ENCODE results near the gene DACT3. TPM values are rescaled to one million over a fixed set of nuclear protein-coding genes. Genes with fewer than 3 reads are reported as not detected.

DACT3 gene
- total and polyA plus RNA-seq, 2 experiments from 2014 or later = 0.78 to 2.6 TPM

GRCh38 chr19:46600384-46601317 lies 60.3 kb downstream of the DACT3 start (continued):
- TF ChIP-seq REST (IDR thresholded peaks at IDR 0.05; ENCODE audit: unreplicated experiment) (no peak), ZNF114 (CRISPR knock-in tag; IDR thresholded peaks at IDR 0.05) (peak; percentile 99)

DNA sequence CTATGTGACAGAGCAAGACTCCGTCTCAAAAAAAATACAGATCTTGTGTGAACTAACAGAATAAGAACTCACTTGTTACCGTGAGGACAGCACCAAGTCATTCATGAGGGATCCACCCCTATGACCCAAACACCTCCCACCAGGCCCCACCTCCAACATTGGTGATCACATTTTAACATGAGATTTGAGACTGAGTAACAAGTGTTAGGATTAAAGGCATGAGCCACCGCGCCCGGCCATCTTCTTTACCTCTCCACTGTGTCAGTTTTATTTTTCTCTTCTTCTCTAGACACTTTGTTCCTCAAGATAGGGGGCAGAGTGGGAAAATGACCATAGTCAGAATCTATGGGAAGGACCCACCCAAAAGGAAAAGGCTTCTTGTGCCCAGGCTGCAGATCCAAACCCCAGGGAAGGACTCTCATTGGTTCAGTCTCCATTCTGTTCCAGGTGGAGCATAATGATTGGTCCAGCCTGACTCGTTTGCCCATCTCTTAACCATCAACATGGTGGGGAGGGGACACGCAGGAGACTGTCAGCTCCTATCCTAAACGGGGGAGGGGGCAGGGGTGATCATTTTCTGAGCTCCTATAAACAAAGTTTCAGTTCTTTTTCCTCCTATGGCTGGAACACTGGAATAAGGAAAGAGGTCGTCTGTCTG lies 61.1 kb downstream of the DACT3 start:
- peaks cover 21% of the 10 kb centered on the region for H4K20me1 ChIP-seq (replicated peaks; ENCODE audit: insufficient read depth)
- peak overlapping the region; percentile 73 for H2AFZ ChIP-seq
- H3F3A ChIP-seq (replicated peaks; ENCODE audit: low read depth) = no peaks in the 10 kb centered on the region
- H3K9me2 ChIP-seq (ENCODE audit: insufficient read depth) = no peaks in the 10 kb centered on the region
- H3K27ac ChIP-seq (ENCODE audit: low read depth) = no peak overlapping the region
- peaks cover 11% of the 10 kb centered on the region for H3K4me1 ChIP-seq (ENCODE audit: insufficient read depth)
- peak overlapping the region; percentile 100 for H3K4me3 ChIP-seq
- Mint-ChIP-seq H3K27me3 (ENCODE audit: insufficient read depth, low read depth, poor library complexity) (peaks cover 13% of the 10 kb centered on the region), H3K4me3 (peak overlapping the region; percentile 96), H3K27ac (peak overlapping the region; percentile 100), H3K36me3 (ENCODE audit: low read depth) (no peaks in the 10 kb centered on the region; the same call in 1 of the 3 replicates), H3K9me3 (peaks cover 2% of the 10 kb centered on the region; the same call in 1 of the 3 replicates), H3K4me1 (peaks cover 25% of the 10 kb centered on the region)
- DNase-seq (ENCODE audit: low spot score) (peak; percentile 64), ATAC-seq (peak; percentile 7; the same call in 1 of the 3 replicates)
- no peaks in the 10 kb centered on the region for H3K36me3 ChIP-seq (ENCODE audit: insufficient read depth)
- TF ChIP-seq ZNF331 (CRISPR knock-in tag; IDR thresholded peaks at IDR 0.05; ENCODE audit: low read depth) (no peak), NANOG (IDR thresholded peaks at IDR 0.05; ENCODE audit: borderline replicate concordance) (no peak), EZH2 (IDR thresholded peaks at IDR 0.05; ENCODE audit: low read depth, unreplicated experiment) (no peak), ZNF114 (CRISPR knock-in tag; IDR thresholded peaks at IDR 0.05) (no peak), JUNB (IDR thresholded peaks at IDR 0.05; ENCODE audit: unreplicated experiment) (no peak)
- TF ChIP-seq, protein P1, sequence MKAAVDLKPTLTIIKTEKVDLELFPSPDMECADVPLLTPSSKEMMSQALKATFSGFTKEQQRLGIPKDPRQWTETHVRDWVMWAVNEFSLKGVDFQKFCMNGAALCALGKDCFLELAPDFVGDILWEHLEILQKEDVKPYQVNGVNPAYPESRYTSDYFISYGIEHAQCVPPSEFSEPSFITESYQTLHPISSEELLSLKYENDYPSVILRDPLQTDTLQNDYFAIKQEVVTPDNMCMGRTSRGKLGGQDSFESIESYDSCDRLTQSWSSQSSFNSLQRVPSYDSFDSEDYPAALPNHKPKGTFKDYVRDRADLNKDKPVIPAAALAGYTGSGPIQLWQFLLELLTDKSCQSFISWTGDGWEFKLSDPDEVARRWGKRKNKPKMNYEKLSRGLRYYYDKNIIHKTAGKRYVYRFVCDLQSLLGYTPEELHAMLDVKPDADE (IDR thresholded peaks at IDR 0.05) = no peak
- peaks cover 35% of the 10 kb centered on the region for H3K79me2 ChIP-seq (replicated peaks; ENCODE audit: insufficient read depth)
- H3K27me3 ChIP-seq (ENCODE audit: insufficient read depth) = no peaks in the 10 kb centered on the region
- H3K4me2 ChIP-seq = peak overlapping the region; percentile 60

All from GM23338 (cell line).